GM12891 (cell line): Measurements from ENCODE around the gene EYA2.

Experiments
- PAX5 ChIP-seq: IDR thresholded peaks from 2 replicates; pipeline ENCODE4 v1.6.1; 2011; ENCODE audit warnings: low read length, moderate library complexity, mild to moderate bottlenecking; ENCODE audit not compliant: insufficient read depth, severe bottlenecking
- POLR2A ChIP-seq: IDR thresholded peaks from 2 replicates; pipeline ENCODE4 v1.6.1; 2011; ENCODE audit warnings: low read depth, low read length, control low read depth
- POLR2AphosphoS5 ChIP-seq: IDR thresholded peaks from 2 replicates; pipeline ENCODE4 v1.6.1; 2011; ENCODE audit warnings: low read depth, low read length, control low read depth
- POU2F2 ChIP-seq: IDR thresholded peaks from 2 replicates; pipeline ENCODE4 v1.6.1; 2011; ENCODE audit warnings: low read depth, mild to moderate bottlenecking, control low read depth, low read length, moderate library complexity
- SPI1 ChIP-seq: IDR thresholded peaks from 2 replicates; pipeline ENCODE4 v1.6.1; 2011; ENCODE audit warnings: low read depth, low read length, control low read depth
- TAF1 ChIP-seq: IDR thresholded peaks from 2 replicates; pipeline ENCODE4 v1.6.1; 2011; ENCODE audit warnings: low read depth, low read length, control low read depth

- no peak for TF ChIP-seq POLR2A
- TF ChIP-seq POLR2AphosphoS5: no peak
- TF ChIP-seq TAF1: no peak
- TF ChIP-seq SPI1: no peak
- TF ChIP-seq POU2F2: no peak
- no peak for TF ChIP-seq PAX5
Observed at GRCh38 chr20:47024461-47024937, 129.9 kb downstream of the EYA2 start.
